ENCODE data around the gene SUSD3.

- TF ChIP-seq CTCF (IDR thresholded peaks at IDR 0.05) = no peak
- TF ChIP-seq REST (IDR thresholded peaks at IDR 0.05; ENCODE audit: insufficient read depth in 1 of 2, low read depth in 2 of 2, low read length in 1 of 2) = no peak
- no peak for TF ChIP-seq POLR2AphosphoS5 (IDR thresholded peaks at IDR 0.05; ENCODE audit: low read depth, low read length)
- no peak for TF ChIP-seq TCF7L2 (IDR thresholded peaks at IDR 0.05; ENCODE audit: low read depth, low read length)
- no peak for TF ChIP-seq SIN3A (IDR thresholded peaks at IDR 0.05; ENCODE audit: borderline replicate concordance, insufficient read depth, low read depth, low read length)
Observed at GRCh38 chr9:93093127-93093876, 34.8 kb downstream of the SUSD3 start.
